Colonic mucosa (tissue), 4 donors: Measurements from ENCODE around the gene MREG. TPM values are rescaled to one million over a fixed set of nuclear protein-coding genes. Genes with fewer than 3 reads are reported as not detected.

Source experiments
- DNase-seq: peaks from one replicate; pipeline ENCODE4 v3.0.0-alpha.2; 2020
- H3K27ac ChIP-seq: fragments of 200-600 bp; one replicate; pipeline ENCODE4 v1.8.0; 2021
- H3K27me3 ChIP-seq: fragments of 200-600 bp; one replicate; pipeline ENCODE4 v1.8.0; 2021
- H3K36me3 ChIP-seq: fragments of 200-600 bp; one replicate; pipeline ENCODE4 v1.8.0; 2021
- H3K4me1 ChIP-seq: fragments of 200-600 bp; one replicate; pipeline ENCODE4 v1.8.0; 2021; ENCODE audit warnings: mild to moderate bottlenecking
- H3K4me3 ChIP-seq: fragments of 200-600 bp; one replicate; pipeline ENCODE4 v1.8.0; 2021
- H3K9ac ChIP-seq, 2 donors: one replicate each; pipeline ENCODE4 v1.7.0; 2013; ENCODE audit warnings: control low read depth in 2 of 2, low read depth in 2 of 2, low read length in 2 of 2
- H3K9me3 ChIP-seq: fragments of 200-600 bp; one replicate; pipeline ENCODE4 v1.8.0; 2021
- CTCF ChIP-seq: fragments of 200-600 bp; IDR thresholded peaks from one replicate; pipeline ENCODE4 v1.8.0; 2022; ENCODE audit warnings: antibody characterized with exemption, mild to moderate bottlenecking
- intact Hi-C: fragments of 100-400 bp; cut with DNase I; formaldehyde crosslinking; loops from one replicate; pipeline ENCODE4 v1.14.1; 2022
- total RNA-seq, 2 donors: library from RNA; stranded (reverse); fragmentation: NEBNext Ultra II Directional in 1 of 2; extraction: Animal tissue kit (Norgen Biotek cat#: 25700) in 1 of 2; gene quantifications; one replicate each; pipeline ENCODE4 v1.2.1, GENCODE V29; 2021
- donor health status: healthy.
- donor health status: DM: no; HTN: no; CAD: no.
- donor health status: DM: no; HTN: no; CAD: no.

The MREG gene
- total RNA-seq, 2 donors from 2014 or later, result 8.5 to 9.4 TPM

DNA sequence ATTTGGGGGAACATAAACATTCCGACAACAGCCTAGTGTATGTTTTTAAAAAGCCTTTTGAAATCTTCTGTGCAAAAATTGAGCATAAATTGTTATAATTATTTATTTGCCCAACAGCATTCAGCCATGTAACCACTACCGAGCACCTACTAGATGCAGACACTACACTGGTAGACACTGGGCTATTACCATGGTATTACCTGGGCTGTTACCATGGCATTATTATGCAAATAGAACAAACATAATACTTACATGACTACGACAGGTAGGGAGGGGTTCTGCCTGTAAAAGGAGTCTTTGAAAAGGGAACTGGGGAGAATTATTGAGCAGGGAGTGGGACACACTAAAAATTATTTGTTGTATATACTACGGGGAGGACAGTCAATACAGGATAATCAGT is 116.4 kb downstream of the MREG start:
- no peak for TF ChIP-seq CTCF
- Histone ChIP-seq H3K27me3 (no peaks in the 10 kb centered on the region), H3K9ac (no peak overlapping the region), H3K36me3 (no peaks in the 10 kb centered on the region), H3K4me1 (no peaks in the 10 kb centered on the region), H3K27ac (no peak overlapping the region), H3K9me3 (no peaks in the 10 kb centered on the region), H3K4me3 (no peak overlapping the region)
- no peak for DNase-seq
- intact Hi-C loops, result no loop called here

DNA sequence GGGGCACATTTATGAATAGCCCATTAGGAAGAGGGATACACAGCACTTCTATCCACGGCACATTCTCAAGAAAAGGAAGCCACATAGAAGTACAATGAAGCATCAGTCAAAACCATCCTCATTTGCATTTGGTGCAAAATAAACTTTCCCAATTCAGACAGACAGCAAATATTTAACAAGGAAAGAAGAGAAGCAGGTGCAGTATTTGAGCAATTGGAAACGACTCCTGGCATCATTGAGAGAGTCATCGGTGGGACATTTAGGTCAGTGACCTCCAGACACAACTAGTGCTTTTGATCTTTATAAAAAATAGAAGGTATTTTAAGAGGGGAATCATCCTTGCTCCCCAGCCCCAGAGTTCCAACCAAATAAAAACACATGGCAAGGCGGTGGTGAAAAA is 118.0 kb downstream of the MREG start:
- H3K36me3 ChIP-seq, result no peaks in the 10 kb centered on the region

More for the DNA sequence above, 118.0 kb downstream of the MREG start:
- DNase-seq, result no peak
- H3K9me3 ChIP-seq, result no peaks in the 10 kb centered on the region
- intact Hi-C loops, result no loop called here
- no peak for TF ChIP-seq CTCF
- no peak overlapping the region for H3K27ac ChIP-seq
- no peak overlapping the region for H3K4me3 ChIP-seq
- H3K9ac ChIP-seq, result no peak overlapping the region
- H3K27me3 ChIP-seq, result no peaks in the 10 kb centered on the region
- H3K4me1 ChIP-seq, result no peaks in the 10 kb centered on the region

Other genes with a start within 250 kb of the MREG start
- 10 to 100 TPM; 15.9 to 22.5 TPM for gene PECR, start 68.3 kb upstream of the MREG start, total RNA-seq
- under 1 TPM; 0.15 to 0.21 TPM for gene TMEM169, start 68.4 kb upstream of the MREG start, total RNA-seq
- 100 to 1,000 TPM; 205 to 244 TPM for gene XRCC5, start 95.8 kb upstream of the MREG start, total RNA-seq